ENCODE measurements around the gene NSDHL. TPM values are rescaled to one million over a fixed set of nuclear protein-coding genes. Genes with fewer than 3 reads are reported as not detected.

Gene NSDHL
- total RNA-seq, 4 donors from 2014 or later = 13.2 to 77.2 (median 38.8) TPM

GRCh38 chrX:152918707-152919106, 87.8 kb downstream of the NSDHL start:
- no peak for TF ChIP-seq POLR2A (IDR thresholded peaks at IDR 0.05)
- no peak for TF ChIP-seq CTCF (IDR thresholded peaks at IDR 0.05)
- Histone ChIP-seq H3K4me1 (no peaks in the 10 kb centered on the region), H3K27me3 (no peaks in the 10 kb centered on the region), H3K36me3 (no peaks in the 10 kb centered on the region), H3K9me3 (no peaks in the 10 kb centered on the region), H3K4me3 (no peak overlapping the region), H3K27ac (no peak overlapping the region)
- no peak for DNase-seq

Other genes with a start within 250 kb of the NSDHL start
- gene GABRQ, start 193.2 kb upstream of the NSDHL start, total RNA-seq = not detected
- gene MAGEA3, start 132.3 kb upstream of the NSDHL start, total RNA-seq = not detected
- not detected for gene CSAG2, start 121.8 kb upstream of the NSDHL start, total RNA-seq
- gene MAGEA2B, start 116.4 kb upstream of the NSDHL start, total RNA-seq = not detected
- gene CSAG1, start 97.3 kb upstream of the NSDHL start, total RNA-seq = not detected
- gene MAGEA12, start 97.3 kb upstream of the NSDHL start, total RNA-seq = not detected
- gene MAGEA2, start 77.2 kb upstream of the NSDHL start, total RNA-seq = not detected
- not detected for gene CSAG3, start 71.8 kb upstream of the NSDHL start, total RNA-seq
- not detected for gene MAGEA6, start 61.4 kb upstream of the NSDHL start, total RNA-seq
- gene CETN2, start 306 bp upstream of the NSDHL start, total RNA-seq = 10 to 100 TPM in 1 of 4 donors, 1 to 10 TPM in 3; 5.7 to 23.1 (median 9.5) TPM
- 1 to 10 TPM in 3 of 4 donors, under 1 TPM in 1; 0.53 to 2.5 (median 1.4) TPM for gene ZNF185, start 67.0 kb downstream of the NSDHL start, total RNA-seq
- gene PNMA5, start 163.1 kb downstream of the NSDHL start, total RNA-seq = not detected
- 1 to 10 TPM in 2 of 4 donors, under 1 TPM in 2; 0.47 to 5.0 (median 1.0) TPM for gene PNMA3, start 225.4 kb downstream of the NSDHL start, total RNA-seq
- under 1 TPM in 1 of 4 donors, not detected in 3; 0.88 TPM for gene PNMA6A, start 241.4 kb downstream of the NSDHL start, total RNA-seq